B cell (primary cell): ENCODE data around the gene SLC22A13.

Source experiments
- CTCF ChIP-seq: fragments of 200-600 bp; IDR thresholded peaks from one replicate; pipeline ENCODE4 v1.8.0; 2022; ENCODE audit warnings: antibody characterized with exemption, mild to moderate bottlenecking
- EZH2 ChIP-seq: IDR thresholded peaks from 2 replicates; pipeline ENCODE4 v1.6.1; 2012; ENCODE audit warnings: borderline replicate concordance, low read depth, mild to moderate bottlenecking, moderate library complexity, low read length; ENCODE audit not compliant: insufficient read depth, poor library complexity, severe bottlenecking

GRCh38 chr3:38265604-38266307 is at the start of gene SLC22A13:
- TF ChIP-seq CTCF (no peak), EZH2 (no peak)
